Measurements from ENCODE around the gene SLC30A2.

The SLC30A2 gene

DNA sequence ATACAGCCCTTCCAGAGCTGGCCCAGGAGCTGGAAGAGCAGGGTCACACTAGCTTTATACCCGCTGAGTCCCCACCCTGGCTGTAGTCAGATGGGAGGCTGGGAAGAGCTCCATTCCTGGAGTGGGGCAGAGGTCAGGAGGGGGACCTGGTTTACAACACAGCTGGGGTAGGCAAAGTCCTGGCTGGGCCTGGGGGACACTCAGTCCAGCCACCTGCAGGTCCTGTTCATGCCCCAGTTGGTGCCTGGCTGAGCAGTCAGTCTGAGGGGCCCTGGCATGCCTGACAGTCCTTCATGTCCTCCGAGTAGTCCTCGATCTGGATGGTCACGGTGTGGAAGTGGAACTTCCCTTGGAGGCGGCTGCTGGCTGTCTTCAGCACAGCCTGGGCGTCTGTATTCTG, 7.0 kb downstream of the SLC30A2 start:
- DNase-seq (ENCODE audit: low spot score), result no peak

GRCh38 chr1:26038477-26038876, 7.4 kb downstream of the SLC30A2 start:
- no peak for DNase-seq (ENCODE audit: low spot score)

GRCh38 chr1:26037904-26038303, 8.0 kb downstream of the SLC30A2 start:
- DNase-seq (ENCODE audit: low spot score), result no peak

GRCh38 chr1:26036756-26037281, 9.1 kb downstream of the SLC30A2 start:
- no peak for DNase-seq (ENCODE audit: low spot score)

DNA sequence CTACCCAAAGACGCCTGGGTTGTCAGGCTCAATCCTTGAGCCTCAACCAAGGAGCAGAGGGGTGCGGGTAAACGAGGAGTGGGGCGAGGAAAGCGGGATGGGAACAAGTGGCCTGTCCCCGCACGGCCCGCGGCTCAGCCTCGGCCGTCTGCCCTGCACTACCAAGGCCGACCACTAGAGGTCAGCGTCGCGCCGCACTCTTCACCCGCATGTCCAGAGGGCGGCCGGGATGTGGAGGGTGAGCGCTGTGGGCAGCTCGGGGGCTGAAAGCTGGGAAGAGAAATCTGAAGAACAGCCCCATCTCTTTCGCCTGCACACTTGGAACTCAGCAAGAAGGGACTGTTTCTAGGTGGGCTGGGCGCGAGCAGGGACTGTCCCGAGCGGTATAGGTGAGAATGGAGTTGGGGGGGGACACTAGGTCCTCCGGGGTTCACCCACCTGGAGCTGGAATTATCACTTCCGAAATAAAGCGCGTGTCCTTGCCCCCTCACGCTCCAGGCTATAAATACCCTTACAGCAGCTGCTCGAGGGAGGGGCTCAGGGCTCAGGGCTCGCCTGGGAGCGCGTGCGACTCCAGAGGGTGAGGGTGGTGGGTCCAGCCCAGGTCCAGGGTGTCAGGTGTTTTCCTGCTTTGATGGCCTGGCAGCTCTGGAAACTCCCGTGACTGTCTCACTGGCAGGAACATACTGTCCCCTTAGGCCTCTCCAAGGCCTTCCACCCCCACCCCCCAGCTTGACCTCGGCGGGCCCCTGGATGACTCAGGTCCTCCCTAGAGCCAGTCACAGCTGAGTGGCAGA, 9.8 kb downstream of the SLC30A2 start:
- peak; percentile 95 for DNase-seq (ENCODE audit: low spot score)

DNA sequence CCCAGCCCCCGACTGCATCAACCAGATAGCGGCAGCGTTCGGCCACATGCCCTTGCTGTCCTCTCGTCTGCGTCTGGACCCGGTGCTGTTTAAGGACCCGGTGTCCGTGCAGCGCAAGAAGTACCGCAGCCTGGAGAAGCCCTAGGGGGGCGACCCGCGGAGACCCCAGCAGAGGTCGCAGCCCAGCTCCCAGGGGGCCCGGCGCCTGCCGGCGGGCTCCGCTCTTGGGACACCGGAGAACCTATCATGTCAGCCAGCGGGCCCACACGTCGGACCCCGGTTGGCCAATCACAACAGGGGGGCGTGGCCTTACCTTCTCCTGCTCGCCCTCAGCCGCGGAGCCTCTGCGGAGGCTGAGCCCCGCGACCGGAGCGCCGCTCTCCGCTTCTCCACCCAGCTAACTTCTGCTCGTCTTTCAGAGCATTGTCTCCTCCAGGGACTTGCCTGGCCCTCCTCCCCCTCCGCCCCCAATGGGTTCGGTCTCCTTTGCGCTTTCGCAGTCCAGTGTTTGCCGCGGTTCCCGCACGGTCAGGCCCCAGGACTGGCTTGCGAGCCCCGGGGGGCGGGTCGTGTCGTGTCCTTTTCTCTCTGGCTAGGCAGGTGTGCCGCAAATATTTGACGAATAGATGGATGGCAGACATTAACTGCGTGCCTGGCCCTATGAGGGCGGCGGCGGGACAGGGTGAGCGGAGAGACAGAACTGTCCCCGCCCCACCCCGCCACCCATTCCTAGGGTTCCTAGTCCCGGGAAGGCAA, 10.5 kb downstream of the SLC30A2 start:
- peak; percentile 98 for DNase-seq (ENCODE audit: low spot score)

DNA sequence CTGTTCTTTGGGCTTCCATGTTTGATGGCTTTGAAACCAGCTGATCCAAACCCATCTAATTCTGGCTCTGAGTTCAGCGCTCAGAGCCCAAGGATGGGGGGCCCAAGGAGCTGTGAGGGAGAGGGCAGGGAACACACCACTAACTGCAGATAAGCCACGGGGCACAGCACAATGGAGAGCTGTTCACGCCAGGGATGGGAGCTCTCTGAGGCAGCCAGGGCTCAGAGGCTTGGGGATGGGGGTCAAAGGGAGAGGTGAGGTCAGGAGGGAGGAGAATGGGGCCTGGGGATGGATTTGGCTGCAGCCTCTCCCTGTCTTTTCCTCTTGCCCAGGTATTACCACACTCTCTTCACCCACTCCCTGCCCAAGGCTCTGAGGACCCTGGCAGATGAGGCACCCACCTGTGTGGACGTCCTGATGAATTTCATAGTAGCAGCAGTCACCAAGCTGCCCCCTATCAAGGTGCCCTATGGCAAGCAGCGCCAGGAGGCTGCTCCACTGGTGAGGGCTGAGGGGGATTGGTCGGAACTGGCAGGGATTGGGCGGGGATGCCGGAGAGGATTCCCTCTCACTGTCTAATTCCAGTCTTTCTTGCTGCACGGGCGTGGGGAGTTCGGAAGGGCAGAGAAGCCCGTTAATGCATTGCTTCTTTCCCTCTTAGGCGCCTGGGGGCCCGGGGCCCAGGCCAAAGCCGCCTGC, 11.3 kb downstream of the SLC30A2 start:
- DNase-seq (ENCODE audit: low spot score), result peak; percentile 29

- no peak for DNase-seq (ENCODE audit: low spot score)
Observed at GRCh38 chr1:26032656-26033357, 13.1 kb downstream of the SLC30A2 start.

DNA sequence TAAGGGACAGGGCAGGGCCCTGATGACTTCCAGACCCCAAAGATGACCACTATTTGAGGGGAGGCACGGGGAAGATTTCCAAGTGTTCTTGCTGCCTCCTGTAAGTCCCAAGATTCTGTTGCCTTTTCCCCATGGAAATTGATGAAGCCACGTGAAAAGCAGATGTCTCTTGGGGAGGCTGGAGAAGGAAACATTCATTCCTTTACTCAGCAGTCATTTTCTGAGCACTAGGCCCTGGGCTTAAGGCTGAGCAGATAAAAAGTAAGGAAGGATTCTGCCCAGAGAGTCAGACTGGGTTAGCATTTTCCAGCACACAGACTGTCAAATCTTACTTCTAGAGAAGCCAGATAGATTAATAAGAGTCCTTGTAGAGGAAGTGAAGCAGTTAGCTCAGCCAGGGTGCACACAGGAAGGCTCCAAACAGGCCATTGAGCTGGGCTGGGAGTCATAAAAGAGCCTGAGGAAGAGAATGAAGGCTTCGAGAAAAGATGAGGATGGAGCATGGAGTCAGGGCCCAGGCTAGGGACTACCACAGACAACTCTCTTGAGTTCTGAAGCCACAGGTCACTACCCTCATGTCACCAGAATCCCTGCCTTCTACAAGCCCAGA, 14.2 kb downstream of the SLC30A2 start:
- DNase-seq (ENCODE audit: low spot score), result peak; percentile 85

- no peak for DNase-seq (ENCODE audit: low spot score)
Observed at GRCh38 chr1:26031196-26031595, 14.7 kb downstream of the SLC30A2 start.

DNA sequence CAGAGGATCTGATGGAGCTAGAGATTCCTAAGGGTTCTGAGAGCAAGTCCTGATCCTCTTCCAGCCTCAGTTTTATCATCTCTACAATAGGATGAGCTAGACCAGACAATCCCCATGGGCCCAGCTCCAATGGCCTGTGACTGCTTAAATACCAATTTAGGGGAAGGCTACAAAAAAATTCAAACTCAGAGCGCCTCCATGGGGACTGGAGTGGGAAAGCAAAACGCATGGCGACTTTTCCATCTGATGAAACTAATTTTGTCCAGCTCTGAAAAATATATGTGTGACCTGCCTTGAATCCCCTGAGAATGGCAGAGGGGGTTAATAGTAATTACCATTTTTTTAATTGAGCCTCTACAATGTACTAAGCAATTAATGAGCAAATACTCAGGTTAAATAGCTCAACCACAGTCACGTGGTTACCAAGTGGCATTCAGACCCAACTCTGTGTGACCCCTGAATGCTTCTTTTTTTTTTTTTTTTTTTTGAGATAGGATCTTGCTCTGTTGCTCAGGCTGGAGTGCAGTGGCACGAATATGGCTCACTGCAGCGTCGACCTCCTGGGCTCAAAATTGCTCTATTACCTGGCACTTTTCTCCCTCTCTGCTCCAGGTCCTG, 15.9 kb downstream of the SLC30A2 start:
- no peak for DNase-seq (ENCODE audit: low spot score)

DNA sequence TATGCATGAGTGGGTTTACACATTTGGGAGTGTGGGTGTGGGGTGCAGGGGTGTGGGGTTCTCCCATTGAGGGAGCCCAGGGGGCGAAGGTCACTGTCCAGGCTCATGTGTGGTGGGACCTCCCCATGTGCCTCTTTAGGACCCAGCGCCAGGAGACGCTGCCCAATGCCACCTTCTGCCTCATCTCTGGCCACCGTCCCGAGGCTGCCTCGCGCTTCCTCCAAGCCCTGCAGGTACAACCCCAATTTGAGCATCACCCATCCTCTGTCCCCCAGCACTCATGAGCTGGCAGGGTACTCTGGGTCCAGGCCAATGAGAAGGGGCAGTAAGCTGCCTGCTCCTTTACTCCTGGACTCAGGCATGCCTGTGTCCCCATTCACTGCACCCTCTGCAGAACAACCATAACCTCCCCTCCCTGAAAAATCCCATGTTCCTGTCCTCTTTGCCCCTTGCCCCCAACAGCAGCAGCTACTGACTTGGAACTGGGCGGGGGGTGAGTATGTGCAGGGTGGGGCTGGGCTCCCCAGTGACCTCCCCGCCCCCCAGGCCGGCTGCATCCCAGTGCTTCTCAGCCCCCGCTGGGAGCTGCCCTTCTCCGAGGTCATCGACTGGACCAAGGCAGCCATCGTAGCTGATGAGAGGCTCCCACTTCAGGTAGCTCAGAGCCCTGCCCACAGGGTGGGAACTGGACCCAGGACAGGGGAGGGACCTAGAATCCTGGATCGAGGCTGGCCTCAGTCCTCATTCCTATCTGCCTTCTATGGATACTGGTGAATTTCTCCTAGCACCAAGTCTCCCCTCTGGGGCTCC, 16.7 kb downstream of the SLC30A2 start:
- no peak for DNase-seq (ENCODE audit: low spot score)

GRCh38 chr1:26028490-26028980, 17.4 kb downstream of the SLC30A2 start:
- DNase-seq (ENCODE audit: low spot score), result no peak

- peak; percentile 46 for DNase-seq (ENCODE audit: low spot score)
Observed at GRCh38 chr1:26027716-26028489, 18.0 kb downstream of the SLC30A2 start.

GRCh38 chr1:26025517-26025916, 20.4 kb downstream of the SLC30A2 start:
- DNase-seq (ENCODE audit: low spot score), result no peak

- DNase-seq (ENCODE audit: low spot score), result no peak
Observed at GRCh38 chr1:26025060-26025459, 20.9 kb downstream of the SLC30A2 start.

DNA sequence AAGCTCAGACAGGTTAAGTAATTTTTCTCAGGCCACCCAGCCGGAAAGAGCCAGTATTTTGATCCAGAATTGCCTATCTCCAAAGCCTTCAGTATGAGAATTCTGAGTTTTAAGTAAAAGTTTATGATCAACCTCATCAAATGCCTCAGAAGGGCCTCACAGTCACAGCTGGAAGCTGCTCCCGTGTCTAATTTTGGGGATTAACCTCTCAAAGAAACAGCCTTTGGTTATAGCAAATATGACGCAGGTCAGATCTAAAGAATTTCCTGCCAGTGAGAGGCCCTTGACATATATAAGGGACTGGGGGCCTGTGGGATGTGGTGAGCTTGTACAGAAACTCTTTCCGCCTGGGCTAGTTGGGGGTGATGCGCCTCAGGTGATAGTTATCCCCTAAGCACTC, 22.1 kb downstream of the SLC30A2 start:
- DNase-seq (ENCODE audit: low spot score), result no peak

GRCh38 chr1:26023009-26023408, 22.9 kb downstream of the SLC30A2 start:
- DNase-seq (ENCODE audit: low spot score), result no peak

GRCh38 chr1:26022404-26022779, 23.5 kb downstream of the SLC30A2 start:
- DNase-seq (ENCODE audit: low spot score), result no peak

All from GM03348 (cell line).